GM23338 (cell line): ENCODE results near the gene RBM23. TPM values are rescaled to one million over a fixed set of nuclear protein-coding genes. Genes with fewer than 3 reads are reported as not detected.

Experiments used
- ATAC-seq: fragments of 200-7000 bp; cut with Tn5 transposase; 3 replicates; pipeline ENCODE4 v1.9.1; 2020
- DNase-seq: peaks from one replicate; pipeline ENCODE4 v3.0.0-alpha.2; 2015; ENCODE audit warnings: low spot score
- H2AFZ ChIP-seq: fragments of 200-600 bp; sonication (generic); 2 replicates; pipeline ENCODE4 v1.8.0; 2016; ENCODE audit warnings: antibody characterized with exemption, mild to moderate bottlenecking, moderate library complexity
- H3F3A ChIP-seq: fragments of 200-600 bp; sonication (generic); replicated peaks from 2 replicates; pipeline ENCODE4 v1.8.0; 2017; ENCODE audit warnings: antibody characterized with exemption, mixed run types, low read depth
- H3K27ac ChIP-seq: fragments of 200-600 bp; sonication (generic); 2 replicates; pipeline ENCODE4 v1.6.1; 2016; ENCODE audit warnings: low read depth
- H3K27me3 ChIP-seq: fragments of 200-600 bp; sonication (generic); 2 replicates; pipeline ENCODE4 v1.8.0; 2016; ENCODE audit warnings: mild to moderate bottlenecking, mixed run types, moderate library complexity; ENCODE audit not compliant: insufficient read depth
- H3K36me3 ChIP-seq: fragments of 200-600 bp; sonication (generic); 2 replicates; pipeline ENCODE4 v1.8.0; 2016; ENCODE audit warnings: mild to moderate bottlenecking; ENCODE audit not compliant: insufficient read depth
- H3K4me1 ChIP-seq: fragments of 200-600 bp; sonication (generic); 2 replicates; pipeline ENCODE4 v1.8.0; 2016; ENCODE audit warnings: mild to moderate bottlenecking, moderate library complexity; ENCODE audit not compliant: insufficient read depth
- H3K4me2 ChIP-seq: fragments of 200-600 bp; sonication (generic); 2 replicates; pipeline ENCODE4 v1.7.1; 2017; ENCODE audit warnings: mixed run types
- H3K4me3 ChIP-seq: fragments of 200-600 bp; sonication (generic); 2 replicates; pipeline ENCODE4 v1.6.1; 2016; ENCODE audit warnings: mixed run types
- H3K79me2 ChIP-seq: fragments of 200-600 bp; sonication (generic); replicated peaks from 2 replicates; pipeline ENCODE4 v1.8.0; 2017; ENCODE audit warnings: mild to moderate bottlenecking; ENCODE audit not compliant: insufficient read depth
- H3K9me2 ChIP-seq: fragments of 200-600 bp; sonication (generic); 2 replicates; pipeline ENCODE4 v1.8.0; 2017; ENCODE audit not compliant: insufficient read depth
- H4K20me1 ChIP-seq: fragments of 200-600 bp; sonication (generic); replicated peaks from 2 replicates; pipeline ENCODE4 v1.8.0; 2017; ENCODE audit warnings: mild to moderate bottlenecking; ENCODE audit not compliant: insufficient read depth
- H3K27ac Mint-ChIP-seq: 2 replicates; pipeline ENCODE4 v1.8.0; 2020; ENCODE audit warnings: inconsistent platforms, mild to moderate bottlenecking, moderate library complexity, mixed read lengths
- H3K27me3 Mint-ChIP-seq: 3 replicates; pipeline ENCODE4 v1.8.0; 2022; ENCODE audit warnings: low read depth, mild to moderate bottlenecking, moderate library complexity, mixed read lengths, inconsistent platforms; ENCODE audit not compliant: insufficient read depth, poor library complexity
- H3K36me3 Mint-ChIP-seq: 3 replicates; pipeline ENCODE4 v1.8.0; 2021; ENCODE audit warnings: low read depth, mild to moderate bottlenecking, inconsistent platforms, moderate library complexity, mixed read lengths
- H3K4me1 Mint-ChIP-seq: 3 replicates; pipeline ENCODE4 v1.8.0; 2020; ENCODE audit warnings: mild to moderate bottlenecking, inconsistent platforms, mixed read lengths
- H3K4me3 Mint-ChIP-seq: 3 replicates; pipeline ENCODE4 v1.8.0; 2021; ENCODE audit warnings: moderate library complexity, mild to moderate bottlenecking, inconsistent platforms, mixed read lengths
- H3K9me3 Mint-ChIP-seq: 3 replicates; pipeline ENCODE4 v1.8.0; 2020; ENCODE audit warnings: moderate library complexity, mild to moderate bottlenecking, inconsistent platforms, mixed read lengths
- CREB1 ChIP-seq: fragments of 250-450 bp; sonication (Bioruptor Pico); IDR thresholded peaks from 2 replicates; pipeline ENCODE4 v1.5.0; 2020; ENCODE audit warnings: low read depth, mild to moderate bottlenecking, moderate library complexity
- ETS1 ChIP-seq: IDR thresholded peaks from 2 replicates; pipeline ENCODE4 v1.6.1; 2016; ENCODE audit warnings: antibody characterized with exemption
- EZH2 ChIP-seq: fragments of 200-600 bp; sonication (generic); IDR thresholded peaks from one replicate; pipeline ENCODE4 v1.8.0; 2017; ENCODE audit warnings: antibody characterized with exemption, mild to moderate bottlenecking, low read depth; ENCODE audit not compliant: unreplicated experiment
- EZH2phosphoT487 ChIP-seq: fragments of 200-600 bp; sonication (generic); IDR thresholded peaks from one replicate; pipeline ENCODE4 v1.8.1; 2018; ENCODE audit warnings: antibody characterized with exemption; ENCODE audit not compliant: unreplicated experiment
- JUNB ChIP-seq: IDR thresholded peaks from one replicate; pipeline ENCODE4 v1.6.1; 2016; ENCODE audit warnings: antibody characterized with exemption; ENCODE audit not compliant: unreplicated experiment
- NANOG ChIP-seq: IDR thresholded peaks from 2 replicates; pipeline ENCODE4 v1.6.1; 2016; ENCODE audit warnings: antibody characterized with exemption, borderline replicate concordance
- POLR2AphosphoS5 ChIP-seq: IDR thresholded peaks from 2 replicates; pipeline ENCODE4 v1.6.1; 2016; ENCODE audit warnings: antibody characterized with exemption, low read depth
- REST ChIP-seq: IDR thresholded peaks from one replicate; pipeline ENCODE4 v1.6.1; 2018; ENCODE audit warnings: antibody characterized with exemption; ENCODE audit not compliant: unreplicated experiment
- STAT1 ChIP-seq: IDR thresholded peaks from one replicate; pipeline ENCODE4 v1.6.1; 2016; ENCODE audit warnings: antibody characterized with exemption; ENCODE audit not compliant: unreplicated experiment
- ZNF114 ChIP-seq: fragments of 250-450 bp; sonication (Bioruptor Pico); IDR thresholded peaks from 2 replicates; pipeline ENCODE4 v1.5.0; 2020; ENCODE audit warnings: mild to moderate bottlenecking, moderate library complexity
- ZNF331 ChIP-seq: fragments of 250-450 bp; sonication (Bioruptor Pico); IDR thresholded peaks from 2 replicates; pipeline ENCODE4 v1.5.0; 2020; ENCODE audit warnings: low read depth, mild to moderate bottlenecking, moderate library complexity
- ZNF462 ChIP-seq: fragments of 250-450 bp; sonication (Bioruptor Pico); IDR thresholded peaks from 2 replicates; pipeline ENCODE4 v1.5.0; 2020; ENCODE audit warnings: mild to moderate bottlenecking, moderate library complexity
- polyA plus RNA-seq: library from polyadenylated mRNA; unstranded; fragments of >200 nt; fragmentation: Nextera tagmentation; extraction: Ambion mirVana; gene quantifications from 2 replicates; pipeline ENCODE4 v1.2.1, GENCODE V29; 2016
- total RNA-seq: library from RNA; depleted of rRNA; stranded (reverse); fragments of >200 nt; shearing (Covaris generic); gene quantifications from 2 replicates; pipeline ENCODE4 v1.2.3, GENCODE V29; 2014
- TF ChIP-seq, protein P1 (sequence below), 2 experiments: fragments of 200-600 bp in 1 of 2; sonication (generic) in 1 of 2; conservative IDR thresholded peaks; 2 replicates each; pipeline versions ENCODE4 v1.5.1 to v1.6.1; 2016 to 2017; ENCODE audit warnings: antibody characterized with exemption in 2 of 2, low read depth in 2 of 2, mild to moderate bottlenecking in 2 of 2, moderate library complexity in 1 of 2

The RBM23 gene
- total and polyA plus RNA-seq, 2 experiments from 2014 or later: 14.4 to 52.8 TPM

- Histone ChIP-seq H3K4me3 (no peak overlapping the region), H3K4me2 (no peak overlapping the region), H4K20me1 (peaks cover 3% of the 10 kb centered on the region; the same call in 1 of the 2 replicates), H2AFZ (no peak overlapping the region), H3K9me2 (no peaks in the 10 kb centered on the region), H3K27ac (no peak overlapping the region), H3K27me3 (no peaks in the 10 kb centered on the region), H3K4me1 (peaks cover 9% of the 10 kb centered on the region), H3K79me2 (peaks cover 27% of the 10 kb centered on the region), H3K36me3 (peaks cover 54% of the 10 kb centered on the region), H3F3A (peaks cover 14% of the 10 kb centered on the region)
- TF ChIP-seq JUNB: no peak
- TF ChIP-seq, protein P1, sequence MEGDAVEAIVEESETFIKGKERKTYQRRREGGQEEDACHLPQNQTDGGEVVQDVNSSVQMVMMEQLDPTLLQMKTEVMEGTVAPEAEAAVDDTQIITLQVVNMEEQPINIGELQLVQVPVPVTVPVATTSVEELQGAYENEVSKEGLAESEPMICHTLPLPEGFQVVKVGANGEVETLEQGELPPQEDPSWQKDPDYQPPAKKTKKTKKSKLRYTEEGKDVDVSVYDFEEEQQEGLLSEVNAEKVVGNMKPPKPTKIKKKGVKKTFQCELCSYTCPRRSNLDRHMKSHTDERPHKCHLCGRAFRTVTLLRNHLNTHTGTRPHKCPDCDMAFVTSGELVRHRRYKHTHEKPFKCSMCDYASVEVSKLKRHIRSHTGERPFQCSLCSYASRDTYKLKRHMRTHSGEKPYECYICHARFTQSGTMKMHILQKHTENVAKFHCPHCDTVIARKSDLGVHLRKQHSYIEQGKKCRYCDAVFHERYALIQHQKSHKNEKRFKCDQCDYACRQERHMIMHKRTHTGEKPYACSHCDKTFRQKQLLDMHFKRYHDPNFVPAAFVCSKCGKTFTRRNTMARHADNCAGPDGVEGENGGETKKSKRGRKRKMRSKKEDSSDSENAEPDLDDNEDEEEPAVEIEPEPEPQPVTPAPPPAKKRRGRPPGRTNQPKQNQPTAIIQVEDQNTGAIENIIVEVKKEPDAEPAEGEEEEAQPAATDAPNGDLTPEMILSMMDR (conservative IDR thresholded peaks at IDR 0.05; ENCODE audit: low read depth in 2 of 2): no peak
- no peak for TF ChIP-seq EZH2
- TF ChIP-seq POLR2AphosphoS5: no peak
- no peak for TF ChIP-seq STAT1
- TF ChIP-seq ZNF462: no peak
- no peak for TF ChIP-seq REST
- no peak for TF ChIP-seq ZNF331 (CRISPR knock-in tag)
- TF ChIP-seq EZH2phosphoT487: no peak
- no peak for TF ChIP-seq NANOG
- TF ChIP-seq CREB1 (CRISPR knock-in tag): no peak
- no peak for TF ChIP-seq ETS1
- no peak for TF ChIP-seq ZNF114
- no peaks in the 10 kb centered on the region; the same call in 2 of the 3 replicates for H3K9me3 Mint-ChIP-seq
- H3K27me3 Mint-ChIP-seq: peaks cover 14% of the 10 kb centered on the region
- H3K4me3 Mint-ChIP-seq: no peak overlapping the region
- peaks cover 67% of the 10 kb centered on the region for H3K36me3 Mint-ChIP-seq
- H3K27ac Mint-ChIP-seq: no peak overlapping the region
- ATAC-seq: no peak
- H3K4me1 Mint-ChIP-seq: peaks cover 11% of the 10 kb centered on the region; the same call in 2 of the 3 replicates
- no peak for DNase-seq
Measured at GRCh38 chr14:22920697-22921096, 1.7 kb upstream of the RBM23 start.
